ENCODE data around the gene B4GALT5. TPM values are rescaled to one million over a fixed set of nuclear protein-coding genes. Genes with fewer than 3 reads are reported as not detected.
"Not testable (repeated sequence)": the region's sequence is repeated elsewhere in the genome, so short reads cannot be mapped to it uniquely, and the experiment has no call there.

Gene B4GALT5
- total and polyA plus RNA-seq, 2 donors (not counting 1 experiment from before 2014, with no cell fraction given), result 21.0 to 28.0 TPM

DNA sequence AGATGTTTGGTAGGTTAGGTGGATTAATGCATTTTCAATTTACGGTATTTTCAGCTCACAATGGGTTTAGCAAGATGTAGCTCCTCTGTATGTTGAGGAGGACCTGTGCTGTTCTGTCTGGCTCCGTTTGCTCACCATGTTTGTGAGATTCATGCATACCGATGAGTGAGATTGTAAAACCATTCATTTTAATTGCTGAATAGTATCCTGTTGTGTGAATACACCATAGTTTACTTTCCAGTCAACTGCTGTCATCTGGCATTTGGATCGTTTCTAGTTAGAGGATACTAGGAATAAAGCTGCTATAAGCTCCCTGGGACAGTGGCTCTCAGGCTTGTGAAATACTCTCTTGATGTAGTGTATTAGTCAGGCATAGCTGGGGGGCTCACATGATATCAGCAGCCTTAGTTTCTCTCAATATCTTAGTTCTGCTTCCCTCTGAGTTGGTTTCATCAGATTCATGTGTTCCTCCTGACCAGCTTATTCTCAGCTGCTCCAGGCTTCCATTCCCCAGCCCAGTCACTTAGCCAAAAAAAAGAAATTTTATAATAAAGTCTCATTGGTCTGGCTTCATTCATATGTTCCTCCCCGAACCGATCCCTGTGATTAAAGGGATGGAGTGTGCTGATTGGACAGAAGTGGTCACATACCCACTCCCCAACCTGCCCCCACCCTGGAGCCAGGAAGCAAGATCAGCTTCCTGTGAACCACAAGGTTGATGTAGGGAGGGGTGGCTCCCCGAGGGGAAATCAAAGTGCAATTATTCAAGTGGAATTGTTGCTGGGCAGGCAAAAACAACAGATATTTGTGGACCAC lies 10.9 kb upstream of the B4GALT5 start:
- Histone ChIP-seq H3K9ac (ENCODE audit: insufficient read depth, low read length) (no peak overlapping the region), H3K79me2 (ENCODE audit: control insufficient read depth, insufficient read depth, low read length) (no peaks in the 10 kb centered on the region), H3K36me3 (ENCODE audit: control insufficient read depth, insufficient read depth, low read length) (no peaks in the 10 kb centered on the region), H2AFZ (ENCODE audit: low read length) (no peak overlapping the region), H3K4me1 (ENCODE audit: control insufficient read depth, extremely low read depth, insufficient read depth, low read length) (no peaks in the 10 kb centered on the region), H3K27me3 (ENCODE audit: control insufficient read depth, insufficient read depth, low read length) (no peaks in the 10 kb centered on the region), H3K4me2 (ENCODE audit: extremely low read depth, insufficient read depth, low read length) (no peak overlapping the region), H4K20me1 (ENCODE audit: control insufficient read depth, extremely low read depth, insufficient read depth, low read length) (no peaks in the 10 kb centered on the region), H3K9me3 (ENCODE audit: control insufficient read depth, insufficient read depth, low read depth, low read length) (no peaks in the 10 kb centered on the region), H3K4me3 (replicated peaks in 1 of 4; ENCODE audit: control extremely low read depth in 1 of 4, insufficient read depth in 1 of 4, low read depth in 3 of 4, low read length in 4 of 4) (no peak overlapping the region), H3K27ac (ENCODE audit: insufficient read depth, low read length) (no peak overlapping the region)
- TF ChIP-seq, protein P1, sequence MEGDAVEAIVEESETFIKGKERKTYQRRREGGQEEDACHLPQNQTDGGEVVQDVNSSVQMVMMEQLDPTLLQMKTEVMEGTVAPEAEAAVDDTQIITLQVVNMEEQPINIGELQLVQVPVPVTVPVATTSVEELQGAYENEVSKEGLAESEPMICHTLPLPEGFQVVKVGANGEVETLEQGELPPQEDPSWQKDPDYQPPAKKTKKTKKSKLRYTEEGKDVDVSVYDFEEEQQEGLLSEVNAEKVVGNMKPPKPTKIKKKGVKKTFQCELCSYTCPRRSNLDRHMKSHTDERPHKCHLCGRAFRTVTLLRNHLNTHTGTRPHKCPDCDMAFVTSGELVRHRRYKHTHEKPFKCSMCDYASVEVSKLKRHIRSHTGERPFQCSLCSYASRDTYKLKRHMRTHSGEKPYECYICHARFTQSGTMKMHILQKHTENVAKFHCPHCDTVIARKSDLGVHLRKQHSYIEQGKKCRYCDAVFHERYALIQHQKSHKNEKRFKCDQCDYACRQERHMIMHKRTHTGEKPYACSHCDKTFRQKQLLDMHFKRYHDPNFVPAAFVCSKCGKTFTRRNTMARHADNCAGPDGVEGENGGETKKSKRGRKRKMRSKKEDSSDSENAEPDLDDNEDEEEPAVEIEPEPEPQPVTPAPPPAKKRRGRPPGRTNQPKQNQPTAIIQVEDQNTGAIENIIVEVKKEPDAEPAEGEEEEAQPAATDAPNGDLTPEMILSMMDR (conservative IDR thresholded peaks at IDR 0.05 in 1 of 2, IDR thresholded peaks at IDR 0.05 in 1 of 2; ENCODE audit: low read depth in 1 of 2, low read length in 2 of 2), result no peak
- no peak for TF ChIP-seq EZH2 (IDR thresholded peaks at IDR 0.05; ENCODE audit: low read length, missing control alignments)
- DNase-seq (ENCODE audit: low read depth in 2 of 2), result peak; percentile 19 to 69

DNA sequence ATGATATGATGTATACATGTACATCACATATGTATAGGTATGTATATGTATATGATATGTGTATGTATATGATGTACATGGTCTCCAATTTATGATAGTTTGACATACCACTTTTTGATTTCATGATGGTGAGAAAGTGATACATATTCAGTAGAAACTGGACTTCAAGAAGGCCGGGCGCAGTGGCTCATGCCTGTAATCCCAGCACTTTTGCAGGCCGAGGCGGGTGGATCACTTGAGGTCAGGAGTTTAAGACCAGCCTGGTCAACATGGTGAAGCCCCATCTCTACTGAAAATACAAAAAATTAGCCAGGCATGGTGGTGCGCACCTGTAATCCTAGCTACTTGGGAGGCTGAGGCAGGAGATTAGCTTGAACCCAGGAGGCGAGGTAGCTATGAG lies 10.1 kb upstream of the B4GALT5 start:
- not testable (repeated sequence) for H3K79me2 ChIP-seq (ENCODE audit: control insufficient read depth, insufficient read depth, low read length); H3K27ac ChIP-seq (ENCODE audit: insufficient read depth, low read length); H3K36me3 ChIP-seq (ENCODE audit: control insufficient read depth, insufficient read depth, low read length); H4K20me1 ChIP-seq (ENCODE audit: control insufficient read depth, extremely low read depth, insufficient read depth, low read length); H2AFZ ChIP-seq (ENCODE audit: low read length); H3K4me1 ChIP-seq (ENCODE audit: control insufficient read depth, extremely low read depth, insufficient read depth, low read length); DNase-seq (ENCODE audit: low read depth in 2 of 2); H3K9ac ChIP-seq (ENCODE audit: insufficient read depth, low read length); H3K9me3 ChIP-seq (ENCODE audit: control insufficient read depth, insufficient read depth, low read depth, low read length); H3K27me3 ChIP-seq (ENCODE audit: control insufficient read depth, insufficient read depth, low read length); H3K4me3 ChIP-seq (replicated peaks in 1 of 4; ENCODE audit: control extremely low read depth in 1 of 4, insufficient read depth in 1 of 4, low read depth in 3 of 4, low read length in 4 of 4); H3K4me2 ChIP-seq (ENCODE audit: extremely low read depth, insufficient read depth, low read length)

DNA sequence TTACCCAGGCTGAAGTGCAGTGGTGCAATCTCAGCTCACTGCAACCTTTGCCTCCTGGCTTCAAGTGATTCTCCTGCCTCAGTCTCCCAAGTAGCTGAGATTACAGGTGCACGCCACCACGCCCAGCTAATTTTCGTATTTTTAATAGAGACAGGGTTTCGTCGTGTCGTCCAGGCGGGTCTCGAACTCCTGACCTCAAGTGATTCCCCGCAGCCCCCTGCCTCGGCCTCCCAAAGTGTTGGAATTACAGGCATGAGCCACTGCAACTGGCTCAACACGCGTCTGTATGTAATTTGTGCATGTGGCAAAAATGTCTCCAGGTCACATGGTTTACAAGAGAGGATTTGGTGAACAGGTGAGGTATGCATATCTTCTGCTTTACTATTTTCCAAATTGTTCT lies 7.6 kb upstream of the B4GALT5 start:
- H3K79me2 ChIP-seq (ENCODE audit: control insufficient read depth, insufficient read depth, low read length); H3K4me2 ChIP-seq (ENCODE audit: extremely low read depth, insufficient read depth, low read length); H3K4me1 ChIP-seq (ENCODE audit: control insufficient read depth, extremely low read depth, insufficient read depth, low read length); H3K27ac ChIP-seq (ENCODE audit: insufficient read depth, low read length); H3K9ac ChIP-seq (ENCODE audit: insufficient read depth, low read length); H3K27me3 ChIP-seq (ENCODE audit: control insufficient read depth, insufficient read depth, low read length); H3K9me3 ChIP-seq (ENCODE audit: control insufficient read depth, insufficient read depth, low read depth, low read length); DNase-seq (ENCODE audit: low read depth in 2 of 2); H2AFZ ChIP-seq (ENCODE audit: low read length); H3K36me3 ChIP-seq (ENCODE audit: control insufficient read depth, insufficient read depth, low read length); H3K4me3 ChIP-seq (replicated peaks in 1 of 4; ENCODE audit: control extremely low read depth in 1 of 4, insufficient read depth in 1 of 4, low read depth in 3 of 4, low read length in 4 of 4); H4K20me1 ChIP-seq (ENCODE audit: control insufficient read depth, extremely low read depth, insufficient read depth, low read length): not testable (repeated sequence)

DNA sequence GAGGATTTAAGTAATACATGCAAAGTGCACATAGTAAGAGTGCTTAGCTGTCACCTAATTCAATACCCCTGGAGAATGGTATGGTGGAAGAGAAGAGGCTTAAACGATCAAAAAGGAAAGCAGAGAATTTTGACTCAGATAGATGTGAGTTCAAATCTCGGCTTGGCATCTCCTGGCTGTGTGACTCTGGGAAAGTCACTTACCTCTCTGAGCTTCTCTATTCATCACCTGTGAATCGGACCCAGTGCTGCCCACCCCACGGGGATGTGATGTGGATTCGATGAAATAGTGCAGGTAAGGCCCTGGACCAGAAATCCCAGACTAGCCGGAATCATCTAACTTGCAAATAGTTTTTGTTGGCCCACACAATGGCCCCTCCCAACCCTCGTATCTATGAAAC lies 1.8 kb upstream of the B4GALT5 start:
- DNase-seq (ENCODE audit: low read depth in 2 of 2), result no peak
- H3K27ac ChIP-seq (ENCODE audit: insufficient read depth, low read length), result no peak overlapping the region
- H3K9me3 ChIP-seq (ENCODE audit: control insufficient read depth, insufficient read depth, low read depth, low read length), result no peaks in the 10 kb centered on the region
- no peak overlapping the region for H3K4me2 ChIP-seq (ENCODE audit: extremely low read depth, insufficient read depth, low read length)
- no peaks in the 10 kb centered on the region for H3K27me3 ChIP-seq (ENCODE audit: control insufficient read depth, insufficient read depth, low read length)
- no peak overlapping the region for H2AFZ ChIP-seq (ENCODE audit: low read length)
- H4K20me1 ChIP-seq (ENCODE audit: control insufficient read depth, extremely low read depth, insufficient read depth, low read length), result no peaks in the 10 kb centered on the region
- no peak overlapping the region for H3K9ac ChIP-seq (ENCODE audit: insufficient read depth, low read length)
- H3K79me2 ChIP-seq (ENCODE audit: control insufficient read depth, insufficient read depth, low read length), result peaks cover 19% of the 10 kb centered on the region
- H3K36me3 ChIP-seq (ENCODE audit: control insufficient read depth, insufficient read depth, low read length), result no peaks in the 10 kb centered on the region
- TF ChIP-seq, protein P1 (conservative IDR thresholded peaks at IDR 0.05 in 1 of 2, IDR thresholded peaks at IDR 0.05 in 1 of 2; ENCODE audit: low read depth in 1 of 2, low read length in 2 of 2), result no peak
- peaks cover 6% of the 10 kb centered on the region for H3K4me1 ChIP-seq (ENCODE audit: control insufficient read depth, extremely low read depth, insufficient read depth, low read length)
- no peak overlapping the region for H3K4me3 ChIP-seq (replicated peaks in 1 of 4; ENCODE audit: control extremely low read depth in 1 of 4, insufficient read depth in 1 of 4, low read depth in 3 of 4, low read length in 4 of 4)

All from fibroblast of lung (primary cell).